H9 (cell line): ENCODE results near the gene SOCS3. TPM values are rescaled to one million over a fixed set of nuclear protein-coding genes. Genes with fewer than 3 reads are reported as not detected.
A peak's percentile ranks its signal among the peaks of the same experiment; 100 is the strongest.

Experiments used
- DNase-seq: peaks from one replicate; pipeline ENCODE4 v3.0.0-alpha.2; 2017
- H2AFZ ChIP-seq: one replicate; pipeline ENCODE4 v1.6.1; 2013; ENCODE audit warnings: mild to moderate bottlenecking, low read length, control low read depth, moderate library complexity
- H2AK5ac ChIP-seq: 2 replicates; pipeline ENCODE4 v1.6.1; 2013; ENCODE audit warnings: low read length, control low read depth, mixed read lengths; ENCODE audit not compliant: insufficient read length
- H2BK120ac ChIP-seq: one replicate; pipeline ENCODE4 v1.6.1; 2013; ENCODE audit warnings: low read depth, mild to moderate bottlenecking, low read length, control low read depth, inconsistent platforms; ENCODE audit not compliant: poor library complexity, severe bottlenecking
- H2BK12ac ChIP-seq: 2 replicates; pipeline ENCODE4 v1.6.1; 2013; ENCODE audit warnings: low read length, control low read depth, mixed read lengths, low read depth; ENCODE audit not compliant: insufficient read length
- H2BK15ac ChIP-seq: 2 replicates; pipeline ENCODE4 v1.6.1; 2013; ENCODE audit warnings: low read depth, low read length, control low read depth
- H2BK20ac ChIP-seq: one replicate; pipeline ENCODE4 v1.6.1; 2013; ENCODE audit warnings: low read depth, mild to moderate bottlenecking, low read length, control low read depth, inconsistent platforms; ENCODE audit not compliant: poor library complexity, severe bottlenecking
- H2BK5ac ChIP-seq: 2 replicates; pipeline ENCODE4 v1.6.1; 2013; ENCODE audit warnings: low read length, control low read depth, mixed read lengths; ENCODE audit not compliant: insufficient read length
- H3K14ac ChIP-seq: 2 replicates; pipeline ENCODE4 v1.6.1; 2013; ENCODE audit warnings: low read length, control low read depth; ENCODE audit not compliant: insufficient read depth
- H3K18ac ChIP-seq: 2 replicates; pipeline ENCODE4 v1.6.1; 2013; ENCODE audit warnings: low read depth, mild to moderate bottlenecking, mixed read lengths, low read length, control low read depth; ENCODE audit not compliant: insufficient read length
- H3K23ac ChIP-seq: 2 replicates; pipeline ENCODE4 v1.6.1; 2013; ENCODE audit warnings: low read length, control low read depth, mixed read lengths, low read depth; ENCODE audit not compliant: insufficient read length
- H3K23me2 ChIP-seq: 2 replicates; pipeline ENCODE4 v1.6.1; 2013; ENCODE audit warnings: low read depth, mild to moderate bottlenecking, mixed read lengths, low read length, control low read depth; ENCODE audit not compliant: insufficient read length, poor library complexity, severe bottlenecking
- H3K27ac ChIP-seq: 2 replicates; pipeline ENCODE4 v1.5.1; 2013; ENCODE audit warnings: low read length, control low read depth, mixed read lengths, low read depth; ENCODE audit not compliant: insufficient read length
- H3K27me3 ChIP-seq: 2 replicates; pipeline ENCODE4 v1.6.1; 2013; ENCODE audit warnings: low read length, control low read depth, inconsistent platforms; ENCODE audit not compliant: insufficient read depth
- H3K4ac ChIP-seq: 2 replicates; pipeline ENCODE4 v1.6.1; 2013; ENCODE audit warnings: low read depth, mild to moderate bottlenecking, control low read depth, inconsistent platforms, low read length, moderate library complexity
- H3K4me1 ChIP-seq: 2 replicates; pipeline ENCODE4 v1.6.1; 2013; ENCODE audit warnings: low read length, control low read depth, inconsistent platforms; ENCODE audit not compliant: insufficient read depth
- H3K4me2 ChIP-seq: 2 replicates; pipeline ENCODE4 v1.6.1; 2013; ENCODE audit warnings: low read length, control low read depth, mixed read lengths; ENCODE audit not compliant: insufficient read length, insufficient read depth
- H3K56ac ChIP-seq: 2 replicates; pipeline ENCODE4 v1.6.1; 2013; ENCODE audit warnings: low read depth, mild to moderate bottlenecking, mixed read lengths, low read length, control low read depth; ENCODE audit not compliant: insufficient read length
- H3K79me1 ChIP-seq: 2 replicates; pipeline ENCODE4 v1.6.1; 2013; ENCODE audit warnings: low read depth, mild to moderate bottlenecking, moderate library complexity, low read length, control low read depth, inconsistent platforms; ENCODE audit not compliant: insufficient read depth, poor library complexity, severe bottlenecking
- H3K79me2 ChIP-seq: 2 replicates; pipeline ENCODE4 v1.6.1; 2013; ENCODE audit warnings: low read length, control low read depth, inconsistent platforms; ENCODE audit not compliant: insufficient read depth
- H3K9ac ChIP-seq: 2 replicates; pipeline ENCODE4 v1.6.1; 2013; ENCODE audit warnings: low read length, control low read depth, mixed read lengths; ENCODE audit not compliant: insufficient read length; ENCODE audit errors: extremely low read depth
- H3K9me3 ChIP-seq: one replicate; pipeline ENCODE4 v1.6.1; 2013; ENCODE audit warnings: low read depth, low read length, inconsistent platforms; ENCODE audit not compliant: control insufficient read depth
- H3T11ph ChIP-seq: one replicate; pipeline ENCODE4 v1.6.1; 2013; ENCODE audit warnings: mild to moderate bottlenecking, low read length, control low read depth, inconsistent platforms
- H4K20me1 ChIP-seq: one replicate; pipeline ENCODE4 v1.6.1; 2013; ENCODE audit not compliant: control insufficient read depth, insufficient read length, insufficient read depth
- H4K5ac ChIP-seq: 2 replicates; pipeline ENCODE4 v1.6.1; 2013; ENCODE audit warnings: low read depth, mild to moderate bottlenecking, mixed read lengths, low read length, control low read depth; ENCODE audit not compliant: insufficient read length
- H4K8ac ChIP-seq: replicated peaks from 2 replicates; pipeline ENCODE4 v1.6.1; 2013; ENCODE audit warnings: low read length, control low read depth, mixed read lengths, low read depth; ENCODE audit not compliant: insufficient read length
- H4K91ac ChIP-seq: 2 replicates; pipeline ENCODE4 v1.6.1; 2013; ENCODE audit warnings: low read depth, mild to moderate bottlenecking, moderate library complexity, mixed read lengths, low read length, control low read depth; ENCODE audit not compliant: insufficient read length
- H3K27ac Mint-ChIP-seq, 3 experiments: 2 replicates in 2 of 3; 3 replicates in 1 of 3; pipeline ENCODE4 v1.8.0; 2020 to 2021; ENCODE audit warnings: mixed read lengths in 3 of 3, mild to moderate bottlenecking in 1 of 3, moderate library complexity in 1 of 3
- H3K27me3 Mint-ChIP-seq: 2 replicates; pipeline ENCODE4 v1.8.0; 2021; ENCODE audit warnings: low read depth, mild to moderate bottlenecking, moderate library complexity, mixed read lengths
- H3K36me3 Mint-ChIP-seq, 3 experiments: 2 replicates in 2 of 3; 3 replicates in 1 of 3; pipeline ENCODE4 v1.8.0; 2020 to 2021; ENCODE audit warnings: low read depth in 3 of 3, mixed read lengths in 3 of 3; ENCODE audit not compliant: insufficient read depth in 1 of 3
- H3K4me1 Mint-ChIP-seq, 2 experiments: 2 replicates each; pipeline ENCODE4 v1.8.0; 2020; ENCODE audit warnings: mixed read lengths in 2 of 2
- H3K4me3 Mint-ChIP-seq, 2 experiments: 2 replicates in 1 of 2; 3 replicates in 1 of 2; pipeline ENCODE4 v1.8.0; 2020 to 2021; ENCODE audit warnings: mild to moderate bottlenecking in 2 of 2, mixed read lengths in 2 of 2, moderate library complexity in 1 of 2
- H3K9me3 Mint-ChIP-seq, 2 experiments: 2 replicates in 1 of 2; 3 replicates in 1 of 2; pipeline ENCODE4 v1.8.0; 2020; ENCODE audit warnings: mild to moderate bottlenecking in 2 of 2, mixed read lengths in 2 of 2, moderate library complexity in 1 of 2
- WGBS: extraction: QIAGEN DNeasy Blood & Tissue Kit; methylation state at CpG from one replicate; pipeline ENCODE4 v1.1.7; 2013; ENCODE audit warnings: missing lambda C conversion rate, low lambda C conversion rate, mixed read lengths; ENCODE audit not compliant: insufficient read length; ENCODE audit errors: extremely low coverage; 5-methylcytosine and 5-hydroxymethylcytosine counted together
- total RNA-seq: library from RNA; stranded (reverse); gene quantifications from 2 replicates; pipeline ENCODE4 v1.2.1, GENCODE V29; 2021
- TF ChIP-seq, protein P1 (sequence below): fragments of 200-600 bp; sonication (generic); conservative IDR thresholded peaks from 3 replicates; pipeline ENCODE4 v1.8.0; 2021; ENCODE audit warnings: antibody characterized with exemption, mild to moderate bottlenecking

The SOCS3 gene
- total RNA-seq, 1 experiment from 2014 or later, result 9.5 TPM

DNA sequence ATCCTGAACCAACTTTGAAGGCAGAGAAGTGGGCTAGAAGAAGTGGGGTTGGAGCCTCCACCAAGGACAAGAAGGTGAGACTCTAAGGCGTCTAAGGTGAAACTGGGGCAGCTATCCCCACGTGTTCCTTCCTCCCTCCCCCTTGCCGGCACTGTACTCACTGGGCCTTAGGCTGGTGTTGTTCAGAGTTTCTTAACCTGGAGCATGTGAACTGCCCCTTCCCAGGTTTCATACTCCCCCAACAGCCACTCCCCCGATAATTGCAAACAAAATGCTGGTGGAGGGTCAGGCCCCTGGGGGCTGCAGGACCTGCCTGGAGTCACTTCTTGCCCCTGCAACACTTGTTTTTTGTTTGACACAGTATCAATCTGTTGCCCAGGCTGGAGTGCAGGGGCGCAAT, 7.3 kb upstream of the SOCS3 start:
- no peak overlapping the region for H3K23ac ChIP-seq

More for the DNA sequence above, 7.3 kb upstream of the SOCS3 start:
- no peak overlapping the region for H3K56ac ChIP-seq
- H4K91ac ChIP-seq, result no peak overlapping the region
- no peak overlapping the region for H2BK20ac ChIP-seq
- H3K18ac ChIP-seq, result peak overlapping the region; percentile 45
- no peak overlapping the region for H3K27ac ChIP-seq
- H4K8ac ChIP-seq, result no peak overlapping the region
- no peak overlapping the region for H2BK120ac ChIP-seq
- H2BK5ac ChIP-seq, result no peak overlapping the region
- no peak overlapping the region for H3K9ac ChIP-seq
- H3K14ac ChIP-seq, result 0 out of 2 replicates have a peak overlapping the region, but pooled peaks have one; percentile 56
- TF ChIP-seq, protein P1, sequence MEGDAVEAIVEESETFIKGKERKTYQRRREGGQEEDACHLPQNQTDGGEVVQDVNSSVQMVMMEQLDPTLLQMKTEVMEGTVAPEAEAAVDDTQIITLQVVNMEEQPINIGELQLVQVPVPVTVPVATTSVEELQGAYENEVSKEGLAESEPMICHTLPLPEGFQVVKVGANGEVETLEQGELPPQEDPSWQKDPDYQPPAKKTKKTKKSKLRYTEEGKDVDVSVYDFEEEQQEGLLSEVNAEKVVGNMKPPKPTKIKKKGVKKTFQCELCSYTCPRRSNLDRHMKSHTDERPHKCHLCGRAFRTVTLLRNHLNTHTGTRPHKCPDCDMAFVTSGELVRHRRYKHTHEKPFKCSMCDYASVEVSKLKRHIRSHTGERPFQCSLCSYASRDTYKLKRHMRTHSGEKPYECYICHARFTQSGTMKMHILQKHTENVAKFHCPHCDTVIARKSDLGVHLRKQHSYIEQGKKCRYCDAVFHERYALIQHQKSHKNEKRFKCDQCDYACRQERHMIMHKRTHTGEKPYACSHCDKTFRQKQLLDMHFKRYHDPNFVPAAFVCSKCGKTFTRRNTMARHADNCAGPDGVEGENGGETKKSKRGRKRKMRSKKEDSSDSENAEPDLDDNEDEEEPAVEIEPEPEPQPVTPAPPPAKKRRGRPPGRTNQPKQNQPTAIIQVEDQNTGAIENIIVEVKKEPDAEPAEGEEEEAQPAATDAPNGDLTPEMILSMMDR, result no peak
- Mint-ChIP-seq H3K4me3 (no peak overlapping the region), H3K36me3 (no peaks in the 10 kb centered on the region), H3K27ac (peak overlapping the region in 2 of 3 experiments; percentile 10 to 65; a peak in 2 of 7 replicates), H3K4me1 (peaks cover 73% of the 10 kb centered on the region in 2 experiments), H3K27me3 (peaks cover 8% of the 10 kb centered on the region), H3K9me3 (no peaks in the 10 kb centered on the region; a peak in 2 of 5 replicates)
- no peaks in the 10 kb centered on the region for H3K79me2 ChIP-seq
- DNase-seq, result no peak
- H3K27me3 ChIP-seq, result no peaks in the 10 kb centered on the region; the same call in 1 of the 2 replicates
- peaks cover 16% of the 10 kb centered on the region; the same call in 1 of the 2 replicates for H3K4me1 ChIP-seq
- H3T11ph ChIP-seq, result no peak overlapping the region
- H2BK15ac ChIP-seq, result no peak overlapping the region
- no peaks in the 10 kb centered on the region for H4K20me1 ChIP-seq
- no peak overlapping the region for H2AK5ac ChIP-seq
- no peak overlapping the region for H2AFZ ChIP-seq
- H4K5ac ChIP-seq, result no peak overlapping the region
- no peak overlapping the region for H3K4ac ChIP-seq
- peak overlapping the region; percentile 87 for H2BK12ac ChIP-seq
- no peaks in the 10 kb centered on the region for H3K23me2 ChIP-seq
- H3K79me1 ChIP-seq, result no peaks in the 10 kb centered on the region
- H3K9me3 ChIP-seq, result no peaks in the 10 kb centered on the region
- WGBS, result no CpG with 5 or more reads among the region's 5 CpGs
- no peak overlapping the region for H3K4me2 ChIP-seq
